Measurements from ENCODE around the gene LMAN1L. TPM values are rescaled to one million over a fixed set of nuclear protein-coding genes. Genes with fewer than 3 reads are reported as not detected.

The LMAN1L gene
- total RNA-seq, 3 donors from 2014 or later: 0.32 to 0.60 (median 0.55) TPM

DNA sequence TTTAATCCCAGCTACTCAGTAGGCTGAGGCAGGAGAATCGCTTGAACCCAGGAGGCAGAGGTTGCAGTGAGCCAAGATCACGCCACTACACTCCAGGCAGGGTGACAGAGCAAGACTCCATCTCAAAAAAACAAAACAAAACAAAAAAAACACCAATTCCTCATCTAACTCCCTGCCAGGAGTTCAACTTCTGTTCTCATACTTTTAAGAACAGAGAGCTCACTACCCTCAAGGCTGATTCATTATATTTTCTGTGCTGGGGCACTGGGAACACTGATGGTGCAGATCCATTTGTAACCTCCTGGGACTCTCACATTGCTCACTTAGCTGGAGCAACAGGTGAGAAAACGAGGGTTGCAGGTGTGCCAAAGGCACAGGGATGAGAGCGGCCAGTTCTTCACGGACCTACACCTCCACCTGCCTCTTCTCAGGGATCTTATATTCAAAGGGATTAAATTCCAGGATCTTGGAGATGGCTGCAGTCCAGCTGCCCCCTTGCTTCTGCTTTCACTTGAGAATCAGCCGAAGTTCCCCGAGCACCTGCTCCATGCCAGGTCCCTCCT is 43.1 kb upstream of the LMAN1L start:
- TF ChIP-seq, protein P1, sequence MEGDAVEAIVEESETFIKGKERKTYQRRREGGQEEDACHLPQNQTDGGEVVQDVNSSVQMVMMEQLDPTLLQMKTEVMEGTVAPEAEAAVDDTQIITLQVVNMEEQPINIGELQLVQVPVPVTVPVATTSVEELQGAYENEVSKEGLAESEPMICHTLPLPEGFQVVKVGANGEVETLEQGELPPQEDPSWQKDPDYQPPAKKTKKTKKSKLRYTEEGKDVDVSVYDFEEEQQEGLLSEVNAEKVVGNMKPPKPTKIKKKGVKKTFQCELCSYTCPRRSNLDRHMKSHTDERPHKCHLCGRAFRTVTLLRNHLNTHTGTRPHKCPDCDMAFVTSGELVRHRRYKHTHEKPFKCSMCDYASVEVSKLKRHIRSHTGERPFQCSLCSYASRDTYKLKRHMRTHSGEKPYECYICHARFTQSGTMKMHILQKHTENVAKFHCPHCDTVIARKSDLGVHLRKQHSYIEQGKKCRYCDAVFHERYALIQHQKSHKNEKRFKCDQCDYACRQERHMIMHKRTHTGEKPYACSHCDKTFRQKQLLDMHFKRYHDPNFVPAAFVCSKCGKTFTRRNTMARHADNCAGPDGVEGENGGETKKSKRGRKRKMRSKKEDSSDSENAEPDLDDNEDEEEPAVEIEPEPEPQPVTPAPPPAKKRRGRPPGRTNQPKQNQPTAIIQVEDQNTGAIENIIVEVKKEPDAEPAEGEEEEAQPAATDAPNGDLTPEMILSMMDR (IDR thresholded peaks at IDR 0.05): no peak
- DNase-seq (no peak), ATAC-seq (no peak)
- no peaks in the 10 kb centered on the region for H3K36me3 ChIP-seq (ENCODE audit: low read depth)
- H3K9me3 ChIP-seq: no peaks in the 10 kb centered on the region
- H3K4me1 ChIP-seq (ENCODE audit: low read depth): peaks cover 16% of the 10 kb centered on the region
- intact Hi-C loops (cut with DNase I, micrococcal nuclease): loop anchor here (2.0 to 10.0 kb wide), 2 partner anchors 135 to 395 kb away; no protein-coding TSS in a partner anchor
- H3K4me3 ChIP-seq: no peak overlapping the region

DNA sequence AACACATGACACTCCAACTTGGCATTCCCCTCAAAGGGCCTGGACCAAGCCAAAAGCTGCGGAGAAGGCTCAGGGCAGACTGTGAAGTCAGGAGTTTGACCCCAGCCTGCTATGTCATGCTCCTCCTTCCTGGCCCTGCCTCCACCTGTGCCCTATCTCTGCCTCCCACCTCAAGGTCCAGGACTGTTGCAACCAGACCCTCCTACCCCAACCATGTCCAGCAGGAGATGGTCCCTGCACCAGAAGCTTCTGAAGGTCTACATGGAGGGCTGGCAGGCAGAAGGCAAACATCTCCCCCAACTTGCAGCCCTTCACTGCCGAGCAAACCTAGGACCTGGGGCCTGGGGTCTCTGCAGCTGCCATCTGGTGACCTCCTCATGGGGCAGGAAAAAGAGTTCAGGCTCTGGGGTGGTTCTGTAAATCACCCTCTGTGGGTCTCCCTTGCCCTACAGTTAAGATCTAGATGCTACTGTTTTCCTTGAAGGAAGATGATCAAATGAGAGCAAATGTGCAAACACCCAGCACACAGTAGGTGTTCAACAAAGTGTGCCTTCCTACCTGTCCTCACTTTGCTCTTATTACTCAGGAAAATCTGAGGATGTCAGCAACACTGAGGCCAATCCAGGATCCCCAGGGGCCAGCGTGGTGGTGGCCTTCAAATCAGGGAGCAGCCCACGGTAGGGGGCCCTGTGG is 42.3 kb upstream of the LMAN1L start:
- ATAC-seq (no peak), DNase-seq (no peak)
- H3K4me1 ChIP-seq (ENCODE audit: low read depth): peaks cover 16% of the 10 kb centered on the region
- H3K4me3 ChIP-seq: no peak overlapping the region
- H3K36me3 ChIP-seq (ENCODE audit: low read depth): no peaks in the 10 kb centered on the region
- TF ChIP-seq, protein P1 (IDR thresholded peaks at IDR 0.05): no peak
- intact Hi-C loops (cut with DNase I, micrococcal nuclease): no loop called here
- no peaks in the 10 kb centered on the region for H3K9me3 ChIP-seq

DNA sequence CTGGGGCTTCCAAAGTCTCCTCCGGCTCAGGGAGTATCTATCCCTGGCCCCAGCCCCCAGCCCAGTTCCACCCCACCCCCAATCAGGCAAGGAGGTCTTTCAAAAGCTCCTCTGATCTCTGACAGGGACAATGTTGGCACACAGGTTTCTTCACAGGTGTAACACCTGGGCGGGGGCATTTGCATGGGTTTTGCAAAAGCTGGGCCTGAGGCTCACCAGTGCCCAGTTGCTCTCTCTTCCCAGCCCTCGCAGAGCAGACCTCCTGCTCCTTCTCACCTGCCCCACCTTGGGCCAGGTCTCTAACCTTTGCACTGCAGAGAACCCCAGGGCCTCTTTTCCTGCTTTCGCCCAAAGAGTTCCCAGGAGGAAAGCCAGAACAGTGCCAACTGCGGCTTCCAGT is 39.3 kb upstream of the LMAN1L start:
- peak; percentile 24 to 54 (median 46) for DNase-seq

DNA sequence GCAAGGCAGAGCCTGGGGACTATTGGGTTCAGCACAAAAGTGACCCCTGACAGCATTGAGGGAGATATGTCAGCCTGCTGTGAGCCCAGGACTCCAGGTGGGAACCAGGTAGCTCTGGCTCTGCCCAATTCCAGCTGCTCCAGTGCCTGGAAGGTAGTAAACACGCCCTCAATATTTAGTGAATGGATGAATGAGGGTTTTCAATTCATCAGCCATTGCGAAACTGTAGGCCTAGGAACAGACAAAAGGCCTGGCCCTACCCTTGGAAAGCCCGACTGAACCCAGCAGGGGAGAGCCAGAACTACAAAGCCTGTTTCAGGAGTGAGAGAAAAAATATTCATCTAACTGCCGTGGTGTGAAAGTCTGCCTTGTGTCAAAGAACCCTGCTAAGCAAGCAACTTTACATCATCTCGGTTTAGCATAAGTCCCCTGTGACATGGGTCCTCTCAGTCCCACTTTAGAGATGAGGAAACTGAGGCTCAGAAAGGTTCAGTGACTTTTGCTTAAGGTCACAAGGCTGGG is 38.8 kb upstream of the LMAN1L start:
- Histone ChIP-seq H3K9me3 (no peaks in the 10 kb centered on the region), H3K36me3 (ENCODE audit: low read depth) (no peaks in the 10 kb centered on the region), H3K4me3 (no peak overlapping the region), H3K4me1 (ENCODE audit: low read depth) (peaks cover 34% of the 10 kb centered on the region)
- intact Hi-C loops (cut with DNase I, micrococcal nuclease): no loop called here
- ATAC-seq (peak; percentile 58), DNase-seq (peak in 1 of 3 donors; percentile 52)
- TF ChIP-seq, protein P1 (IDR thresholded peaks at IDR 0.05): no peak

More for the DNA sequence above, 39.3 kb upstream of the LMAN1L start:
- Histone ChIP-seq H3K9me3 (no peaks in the 10 kb centered on the region), H3K4me3 (no peak overlapping the region), H3K36me3 (ENCODE audit: low read depth) (no peaks in the 10 kb centered on the region), H3K4me1 (ENCODE audit: low read depth) (peaks cover 29% of the 10 kb centered on the region)
- ATAC-seq: peak; percentile 9
- intact Hi-C loops (cut with DNase I, micrococcal nuclease): no loop called here
- TF ChIP-seq, protein P1 (IDR thresholded peaks at IDR 0.05): no peak

DNA sequence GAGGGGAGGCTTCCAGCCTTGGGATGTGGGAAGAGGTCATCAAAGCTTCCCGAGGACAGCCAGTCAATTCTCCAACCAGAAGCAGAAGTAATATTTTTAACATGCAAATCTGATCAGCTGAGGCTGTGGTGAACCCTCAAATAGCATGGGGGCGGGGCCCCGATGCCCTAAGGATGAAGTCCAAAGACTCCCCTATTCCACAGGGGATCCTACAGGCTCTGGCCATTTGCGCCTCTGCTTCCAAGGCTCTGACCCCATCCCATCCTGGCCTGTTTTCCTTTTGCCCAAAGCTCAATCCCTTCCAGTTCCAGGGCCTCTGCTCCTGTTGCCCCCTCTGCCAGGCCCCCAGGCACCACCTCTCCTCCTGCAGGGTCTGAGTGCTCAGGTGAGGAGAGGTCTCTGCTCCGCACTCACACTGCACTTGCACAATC is 37.5 kb upstream of the LMAN1L start:
- Histone ChIP-seq H3K4me3 (no peak overlapping the region), H3K9me3 (no peaks in the 10 kb centered on the region), H3K36me3 (ENCODE audit: low read depth) (no peaks in the 10 kb centered on the region), H3K4me1 (ENCODE audit: low read depth) (peaks cover 47% of the 10 kb centered on the region)
- intact Hi-C loops (cut with DNase I, micrococcal nuclease): loop anchor here in 1 of 2 donors (5.0 kb wide), 1 partner anchor 172 kb away; no protein-coding TSS in a partner anchor
- no peak for ATAC-seq
- TF ChIP-seq, protein P1 (IDR thresholded peaks at IDR 0.05): no peak
- peak in 2 of 3 donors; percentile 38 to 66 for DNase-seq

Data from mucosa of descending colon (tissue), 3 donors.